GM18951 (cell line): ENCODE measurements around the gene ADAMTS13.

Experiments used
- POLR2A ChIP-seq: IDR thresholded peaks from 4 replicates; pipeline ENCODE4 v1.6.1; 2011; ENCODE audit warnings: mild to moderate bottlenecking; ENCODE audit not compliant: insufficient read length, insufficient read depth; ENCODE audit errors: extremely low read depth
- in situ Hi-C: fragments of 300-500 bp; cut with MboI; formaldehyde crosslinking; loops from one replicate; pipeline ENCODE4 v1.12.0; 2022; ENCODE audit warnings: low sequenced_read_pairs, mixed read lengths, inconsistent platforms; ENCODE audit not compliant: unreplicated experiment

Gene ADAMTS13

GRCh38 chr9:133492061-133493021 lies 70.2 kb downstream of the ADAMTS13 start:
- in situ Hi-C loops = no loop called here
- no peak for TF ChIP-seq POLR2A

DNA sequence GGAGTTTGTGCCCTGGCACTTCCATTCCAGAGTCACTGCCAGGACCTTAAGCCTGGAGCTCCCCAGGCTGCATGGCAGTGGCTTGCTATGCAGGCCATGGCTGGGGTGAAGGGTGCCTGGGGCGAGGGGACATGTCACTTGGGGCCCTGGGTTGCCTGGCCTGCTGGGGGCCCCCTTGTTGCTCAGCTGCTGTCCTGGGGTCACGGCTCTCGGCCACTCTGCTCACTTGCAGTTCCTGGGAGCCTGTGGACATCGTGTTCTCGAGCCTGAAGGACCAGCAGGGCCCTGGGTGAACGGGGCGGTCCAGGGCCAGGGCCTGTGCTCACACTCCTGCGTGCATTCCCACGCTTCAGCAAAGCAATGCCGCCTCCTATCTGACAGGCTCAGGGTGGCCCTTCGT lies 71.3 kb downstream of the ADAMTS13 start:
- in situ Hi-C loops = no loop called here
- TF ChIP-seq POLR2A = no peak

DNA sequence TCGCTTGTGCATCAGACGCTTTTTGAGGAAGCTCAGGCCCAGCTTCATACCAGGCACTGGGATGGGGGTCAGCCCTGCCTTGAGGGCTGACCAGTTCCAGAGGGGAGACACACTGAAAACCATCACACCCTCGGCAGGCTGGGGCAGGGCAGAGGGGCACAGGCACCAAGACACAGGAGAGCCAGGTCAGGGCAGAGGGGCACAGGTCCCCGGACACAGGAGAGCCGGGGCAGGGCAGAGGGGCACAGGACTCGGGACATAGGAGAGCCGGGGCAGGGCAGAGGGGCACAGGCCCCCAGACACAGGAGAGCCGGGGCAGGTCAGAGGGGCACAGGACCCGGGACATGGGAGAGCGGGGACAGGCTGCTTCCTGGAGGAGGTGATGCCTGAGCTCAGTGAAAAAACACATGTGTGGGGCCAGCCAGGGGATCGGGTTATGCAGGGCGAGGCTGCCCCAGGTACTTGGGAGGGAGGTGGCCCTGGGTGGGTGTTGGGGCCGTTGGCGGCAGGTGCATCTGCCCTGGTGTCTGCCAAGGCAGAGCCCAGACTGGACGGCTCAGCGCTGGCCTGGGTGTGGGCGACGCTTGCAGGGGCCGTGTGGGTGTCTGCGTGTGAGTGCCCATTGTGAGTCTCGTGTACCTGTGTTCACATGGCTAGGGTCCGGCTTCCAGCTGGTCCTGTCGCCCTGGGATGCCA lies 71.8 kb downstream of the ADAMTS13 start:
- TF ChIP-seq POLR2A = no peak
- in situ Hi-C loops = no loop called here

DNA sequence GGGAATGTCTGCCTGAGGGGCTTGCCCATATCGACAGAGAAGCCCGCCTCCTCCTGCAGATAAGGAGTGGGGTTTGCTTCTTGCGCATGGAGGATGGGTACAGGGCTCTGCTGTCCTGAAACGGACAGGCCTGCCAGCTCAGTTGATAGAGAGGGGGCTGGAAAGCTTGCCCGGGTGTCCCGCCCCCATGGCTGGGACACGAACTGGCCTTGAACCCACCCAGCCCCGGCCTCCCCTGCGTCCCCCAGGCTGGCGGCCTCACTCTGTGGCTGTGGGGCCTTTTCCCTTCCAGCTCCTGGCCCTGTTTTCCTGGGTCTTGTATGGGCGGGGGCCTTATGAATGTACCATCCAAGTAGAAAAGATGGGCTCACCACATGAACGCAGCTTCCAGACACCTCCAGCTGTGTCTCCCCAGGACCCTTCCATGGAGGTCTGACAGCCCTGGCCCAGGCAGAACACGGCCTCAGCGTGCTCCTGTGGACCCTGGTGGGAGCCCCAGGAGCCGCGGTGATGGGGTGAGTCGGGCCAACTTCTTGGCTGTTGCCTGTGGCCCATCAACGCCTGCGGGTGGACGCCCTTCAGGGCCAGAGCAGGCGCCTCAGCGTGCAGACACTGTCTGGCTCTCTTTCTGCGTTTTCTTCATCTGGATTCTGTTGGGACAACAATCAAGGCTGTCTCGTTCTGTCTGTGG lies 72.6 kb downstream of the ADAMTS13 start:
- no peak for TF ChIP-seq POLR2A
- in situ Hi-C loops = no loop called here

DNA sequence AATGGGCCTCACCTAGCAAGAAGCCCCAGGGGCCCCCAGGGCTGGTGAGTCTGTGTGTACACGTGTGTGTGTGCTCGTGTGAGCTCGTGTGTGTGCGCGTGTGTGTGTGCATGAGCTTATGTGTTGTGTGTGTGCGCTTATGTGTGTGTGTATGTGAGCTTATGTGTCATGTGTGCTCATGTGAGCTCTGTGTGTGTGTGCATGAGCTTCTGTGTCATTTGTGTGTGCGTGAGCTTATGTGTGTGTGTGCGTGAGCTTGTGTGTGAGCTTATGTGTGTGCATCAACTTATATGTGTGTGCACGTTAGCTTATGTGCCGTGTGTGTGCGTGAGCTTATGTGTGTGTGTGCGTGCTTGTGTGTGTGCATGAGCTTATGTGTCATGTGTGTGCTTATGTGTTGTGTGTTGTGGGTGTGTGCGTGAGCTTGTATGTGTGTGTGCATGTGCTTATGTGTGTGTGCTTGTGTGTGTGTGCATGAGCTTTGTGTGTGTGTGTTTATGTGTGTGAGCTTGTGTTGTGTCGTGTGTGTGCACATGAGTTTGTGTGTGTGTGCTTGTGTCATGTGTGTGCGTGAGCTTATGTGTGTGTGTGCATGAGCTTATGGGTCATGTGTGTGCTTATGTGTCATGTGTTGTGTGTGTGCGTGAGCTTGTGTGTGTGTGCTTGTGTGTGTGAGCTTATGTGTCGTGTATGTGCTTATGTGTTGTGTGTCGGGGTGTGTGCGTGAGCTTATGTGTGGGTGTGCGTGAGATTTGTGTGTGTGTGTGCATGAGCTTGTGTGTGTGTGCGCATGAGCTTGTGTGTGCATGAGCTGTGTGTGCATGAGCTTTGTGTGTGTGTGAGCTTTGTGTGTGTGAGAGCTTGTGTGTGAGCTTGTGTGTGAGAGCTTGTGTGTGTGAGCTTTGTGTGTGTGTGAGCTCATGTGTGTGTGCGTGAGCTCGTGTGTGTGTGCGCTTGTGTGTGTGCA lies 73.4 kb downstream of the ADAMTS13 start:
- TF ChIP-seq POLR2A = no peak
- in situ Hi-C loops = no loop called here

GRCh38 chr9:133496861-133497842 lies 75.0 kb downstream of the ADAMTS13 start:
- TF ChIP-seq POLR2A = no peak
- in situ Hi-C loops = no loop called here

GRCh38 chr9:133499132-133499891 lies 77.1 kb downstream of the ADAMTS13 start:
- in situ Hi-C loops = no loop called here
- no peak for TF ChIP-seq POLR2A

- no peak for TF ChIP-seq POLR2A
- in situ Hi-C loops = no loop called here
These were observed 77.7 kb downstream of the ADAMTS13 start for GRCh38 chr9:133499892-133500270.

DNA sequence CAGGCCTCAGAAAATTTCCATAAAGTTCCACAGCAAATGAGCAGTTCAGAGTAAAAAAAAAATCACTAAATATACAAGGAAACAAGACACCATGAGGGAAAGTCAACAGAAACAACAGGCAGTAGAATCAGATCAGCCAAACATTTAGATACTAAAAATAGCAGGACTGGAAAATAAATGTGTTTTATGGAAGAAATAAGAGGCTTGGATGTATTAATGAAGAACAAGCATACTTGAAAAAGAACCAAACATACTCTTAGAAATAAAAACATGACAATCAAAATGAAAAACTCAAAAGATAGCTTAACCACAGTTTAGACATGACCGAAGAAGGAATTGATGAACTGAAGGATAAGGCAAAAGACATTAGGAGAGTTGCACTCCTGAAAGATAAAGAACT lies 79.9 kb downstream of the ADAMTS13 start:
- no peak for TF ChIP-seq POLR2A
- in situ Hi-C loops = no loop called here

DNA sequence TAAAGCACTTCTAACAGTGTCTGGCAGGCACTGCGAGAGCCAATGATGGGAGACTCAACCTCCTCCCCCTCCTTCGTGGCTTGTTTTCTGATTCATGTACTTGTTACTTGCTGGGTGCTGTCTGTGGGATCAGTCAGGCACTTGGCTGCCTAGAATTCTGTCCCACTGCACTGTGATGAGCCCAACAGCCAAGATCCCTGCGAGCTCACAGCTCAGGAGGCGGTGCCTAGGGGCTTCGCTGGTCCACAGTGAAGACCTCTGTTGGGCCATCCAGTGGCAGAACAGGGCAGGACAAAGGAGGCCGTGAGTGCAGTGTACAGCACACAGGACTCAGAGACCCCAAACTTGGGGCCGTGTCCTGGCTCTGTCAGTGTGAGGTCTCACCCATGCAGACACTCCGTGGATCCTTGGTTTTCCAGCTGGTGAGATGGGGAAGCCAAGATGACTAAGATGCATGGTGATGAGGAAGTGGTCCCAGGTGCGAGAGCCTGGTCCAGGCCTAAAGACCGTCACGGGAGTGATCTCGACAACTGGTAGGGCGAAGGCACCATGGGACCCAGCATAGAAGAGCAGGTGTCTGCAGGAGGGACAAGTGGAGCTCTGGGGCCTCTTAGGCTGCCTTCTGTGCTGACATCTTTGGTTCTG lies 83.1 kb downstream of the ADAMTS13 start:
- in situ Hi-C loops = no loop called here
- no peak for TF ChIP-seq POLR2A
